Cerebellar nuclear complex (tissue), 1 donor: ENCODE data around the gene SMG6.

ENCODE experiments used
- DNase-seq, 2 experiments: peaks; one replicate each; lab custom pipeline; 2025; lab: John Stamatoyannopoulos, UW

The SMG6 gene

GRCh38 chr17:2049333-2050299, 254.0 kb downstream of the SMG6 start:
- no peak for DNase-seq

DNA sequence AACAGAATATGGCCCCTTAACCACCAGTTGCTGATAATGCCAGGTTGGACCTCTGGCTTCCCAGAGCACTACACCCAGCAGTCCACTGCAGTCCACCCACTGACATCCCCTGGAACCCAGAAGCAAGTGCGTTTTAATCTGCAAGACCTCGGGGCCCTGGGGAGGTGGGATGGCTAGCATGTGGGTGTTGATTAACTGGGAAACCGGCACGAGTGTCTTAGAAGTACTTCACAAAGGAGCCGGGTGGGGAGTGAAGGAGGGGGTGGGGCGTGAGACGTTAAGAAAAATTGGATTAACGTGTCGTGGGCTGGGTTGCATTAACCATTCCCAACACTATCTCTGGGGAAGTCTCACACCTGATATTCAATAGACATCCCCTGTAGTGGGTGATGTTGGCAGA, 254.8 kb downstream of the SMG6 start:
- DNase-seq = no peak

GRCh38 chr17:2047590-2047989, 256.0 kb downstream of the SMG6 start:
- no peak for DNase-seq

DNA sequence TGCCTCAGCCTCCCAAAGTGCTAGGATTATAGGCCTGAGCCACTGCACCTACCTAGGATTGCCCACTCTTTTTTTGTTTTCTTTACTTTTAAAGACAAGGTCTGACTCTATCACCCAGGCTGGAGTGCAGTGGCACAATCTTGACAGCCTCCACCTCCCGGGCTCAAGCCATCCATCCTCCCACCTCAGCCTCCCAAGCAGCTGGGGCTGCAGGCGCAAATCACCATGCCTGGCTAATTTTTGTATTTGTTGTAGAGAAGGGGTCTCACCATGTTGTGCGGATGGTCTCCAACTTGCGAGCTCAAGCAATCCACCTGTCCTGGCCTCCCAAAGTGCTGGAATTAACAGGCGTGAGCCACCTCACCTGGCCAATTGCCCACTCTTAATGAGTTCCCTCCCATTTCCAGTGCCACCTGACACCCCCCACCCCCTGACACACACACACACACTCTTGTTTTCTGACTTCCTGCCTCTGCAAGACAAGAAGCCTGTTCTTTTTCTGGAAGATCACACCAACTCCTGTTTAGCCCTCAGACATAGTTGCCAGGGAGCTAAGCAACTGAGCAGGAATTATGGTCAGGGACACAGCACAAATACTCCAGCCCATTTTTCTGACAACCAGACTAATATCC, 259.2 kb downstream of the SMG6 start:
- no peak for DNase-seq

DNA sequence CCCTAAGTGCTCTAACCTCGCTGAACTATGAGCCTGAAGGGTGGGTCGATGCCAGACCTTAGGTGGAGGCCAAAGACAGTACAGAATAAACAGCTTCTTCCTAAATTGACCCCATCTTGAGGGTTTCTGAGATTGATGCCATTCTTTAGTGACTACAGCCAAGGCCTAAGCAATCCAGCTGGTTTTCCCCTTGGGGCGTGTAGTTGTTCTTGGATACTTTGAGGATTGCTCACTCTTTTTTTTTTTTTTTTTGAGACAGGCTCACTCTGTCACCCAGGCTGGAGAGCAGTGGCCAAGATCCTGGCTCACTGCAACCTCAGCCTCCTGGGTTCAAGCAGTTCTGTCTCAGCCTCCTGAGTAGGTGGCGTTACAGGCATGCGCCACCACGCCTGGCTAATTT, 259.8 kb downstream of the SMG6 start:
- DNase-seq = no peak

GRCh38 chr17:2042933-2043332, 260.7 kb downstream of the SMG6 start:
- no peak for DNase-seq

- no peak for DNase-seq
Observed at GRCh38 chr17:2042390-2042847, 261.2 kb downstream of the SMG6 start.

DNA sequence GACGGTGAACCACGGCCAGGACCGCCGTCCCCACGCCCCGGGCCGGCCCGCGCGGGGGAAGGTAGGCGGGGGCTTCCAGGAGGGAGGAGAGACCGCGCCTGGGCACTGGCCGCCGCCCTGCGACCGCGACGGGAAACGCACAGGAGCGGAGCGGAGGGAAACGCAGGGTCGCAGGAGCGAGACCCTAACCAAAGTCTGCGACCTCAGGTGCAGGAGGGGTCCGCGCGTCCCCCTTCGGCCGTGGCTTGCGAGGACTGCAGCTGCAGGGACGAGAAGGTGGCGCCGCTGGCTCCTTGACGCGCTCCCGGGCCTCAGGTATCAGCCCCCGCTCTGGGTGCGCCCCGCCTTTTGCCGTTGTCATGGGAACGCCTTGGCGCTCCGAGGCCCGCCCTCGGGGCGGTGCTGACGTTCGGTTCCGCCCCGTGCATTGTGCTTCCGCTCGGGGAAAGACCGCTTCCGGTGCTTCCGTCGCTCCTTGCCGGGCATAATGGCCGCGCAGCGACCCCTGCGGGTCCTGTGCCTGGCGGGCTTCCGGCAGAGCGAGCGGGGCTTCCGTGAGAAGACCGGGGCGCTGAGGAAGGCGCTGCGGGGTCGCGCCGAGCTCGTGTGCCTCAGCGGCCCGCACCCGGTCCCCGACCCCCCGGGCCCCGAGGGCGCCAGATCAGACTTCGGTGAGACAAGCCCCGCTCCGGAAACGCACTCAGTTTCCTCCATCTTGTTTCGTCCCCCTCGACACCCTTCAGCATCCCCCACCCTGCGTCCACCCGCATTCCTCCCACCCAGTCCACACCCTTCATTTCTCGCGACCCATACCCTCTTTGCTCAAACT, 261.8 kb downstream of the SMG6 start, which contains the start of gene OVCA2:
Gene OVCA2 (plus strand): TSS at position 462 of the 829 bp plus-strand sequence. CDS start 26 bp downstream, at position 488.
- DNase-seq = peak in 1 of 2 experiments; percentile 76

- DNase-seq = no peak
Observed at GRCh38 chr17:2040942-2041560, 262.5 kb downstream of the SMG6 start.

DNA sequence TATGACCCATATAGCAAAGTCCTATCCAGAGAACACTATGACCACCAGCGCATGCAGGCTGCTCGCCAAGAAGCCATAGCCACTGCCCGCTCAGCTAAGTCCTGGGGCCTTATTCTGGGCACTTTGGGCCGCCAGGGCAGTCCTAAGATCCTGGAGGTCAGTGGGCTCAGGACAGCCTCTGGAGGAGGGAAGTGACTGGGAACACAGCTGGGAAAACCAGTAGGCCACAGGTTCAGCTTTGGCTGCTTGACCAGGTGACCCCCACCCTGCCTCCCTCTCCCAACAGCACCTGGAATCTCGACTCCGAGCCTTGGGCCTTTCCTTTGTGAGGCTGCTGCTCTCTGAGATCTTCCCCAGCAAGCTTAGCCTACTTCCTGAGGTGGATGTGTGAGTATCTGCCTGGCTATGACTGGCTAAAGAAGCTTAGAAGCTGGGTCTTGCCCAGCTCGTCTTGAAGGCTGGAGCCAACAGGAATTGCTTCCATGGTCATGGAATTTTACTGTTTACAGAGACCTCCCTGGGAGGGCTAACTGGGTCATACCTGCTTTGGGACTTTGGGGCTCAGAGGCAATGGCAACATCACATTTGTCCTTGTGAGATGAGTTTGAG, 263.3 kb downstream of the SMG6 start:
- DNase-seq = no peak

GRCh38 chr17:2037155-2037554, 266.4 kb downstream of the SMG6 start:
- no peak for DNase-seq

DNA sequence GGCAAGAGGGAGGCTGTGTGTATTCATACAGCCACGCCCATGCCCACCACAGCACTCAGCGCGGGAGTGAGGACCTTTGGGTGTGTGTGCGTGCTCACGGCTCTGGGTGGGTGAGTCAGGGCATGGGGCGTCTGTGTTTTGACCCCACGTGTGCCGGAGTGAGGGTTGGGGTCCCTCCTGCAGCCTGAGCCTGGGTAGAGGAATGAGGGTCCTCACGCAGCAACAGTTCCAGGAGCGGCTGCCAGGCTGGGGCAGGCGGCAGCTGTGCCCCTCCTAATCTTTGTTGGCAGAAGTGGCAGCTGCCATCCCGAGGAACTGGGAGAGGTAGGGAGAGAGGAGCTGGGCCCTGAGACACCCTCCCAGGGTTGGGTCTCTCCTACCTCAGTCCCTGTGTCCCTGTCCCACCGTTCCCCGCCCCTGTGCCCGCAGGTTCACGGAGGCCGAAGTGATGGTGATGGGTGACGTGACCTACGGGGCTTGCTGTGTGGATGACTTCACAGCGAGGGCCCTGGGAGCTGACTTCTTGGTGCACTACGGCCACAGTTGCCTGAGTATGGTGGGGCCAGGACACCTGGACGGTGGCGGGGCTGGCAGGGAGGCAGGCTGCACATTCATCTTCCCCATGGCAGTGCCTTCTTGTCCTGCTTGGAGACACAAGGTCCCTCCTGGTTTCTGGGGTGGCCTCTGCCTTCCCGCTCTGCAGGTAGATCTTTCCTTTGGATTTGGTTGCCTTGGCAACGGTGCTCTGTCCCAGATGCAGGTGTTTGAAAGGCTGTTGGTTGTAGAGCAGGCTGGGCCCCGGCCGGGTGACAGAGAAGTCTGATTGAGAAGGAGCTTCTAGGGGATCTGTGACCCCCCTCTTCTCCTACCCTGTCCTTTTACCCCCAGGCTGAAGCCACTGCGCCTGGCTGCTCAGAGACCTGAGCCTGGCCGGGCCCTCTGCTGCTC, 267.8 kb downstream of the SMG6 start:
- no peak for DNase-seq

DNA sequence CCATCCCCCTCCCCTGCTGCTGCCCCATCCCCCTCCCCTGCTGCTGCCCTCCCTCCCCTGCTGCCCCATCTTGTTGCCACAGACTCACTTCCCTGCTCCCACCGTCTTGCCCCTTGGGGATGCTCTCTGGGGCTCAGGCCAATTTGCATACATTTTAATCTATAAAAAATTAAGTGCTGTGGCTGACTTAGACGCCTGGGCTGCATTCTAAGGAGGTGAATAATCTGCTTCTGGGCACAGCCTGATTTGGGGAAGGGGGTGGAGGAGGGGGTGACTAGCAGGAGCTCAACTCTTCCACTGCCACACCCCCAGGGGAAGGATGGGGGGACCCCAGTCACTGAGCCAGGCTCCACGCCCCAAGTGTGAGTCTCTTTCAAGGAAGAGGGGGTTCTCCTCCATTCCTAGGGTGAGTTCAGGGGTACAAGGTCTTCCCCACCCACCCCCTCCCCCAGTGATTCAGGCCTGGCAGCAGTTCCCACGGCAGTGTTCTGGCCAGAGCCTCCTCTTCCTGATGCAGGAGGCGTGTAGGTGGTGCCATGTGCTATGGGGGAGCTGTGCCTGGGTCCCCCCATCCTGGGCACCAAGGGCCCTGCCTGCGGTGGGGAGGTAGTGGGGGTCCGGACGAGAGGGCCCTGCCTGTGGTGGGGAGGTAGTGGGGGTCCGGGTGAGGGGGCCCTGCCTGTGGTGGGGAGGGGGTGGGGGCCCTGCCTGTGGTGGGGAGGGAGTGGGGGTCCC, 268.6 kb downstream of the SMG6 start:
- no peak for DNase-seq

DNA sequence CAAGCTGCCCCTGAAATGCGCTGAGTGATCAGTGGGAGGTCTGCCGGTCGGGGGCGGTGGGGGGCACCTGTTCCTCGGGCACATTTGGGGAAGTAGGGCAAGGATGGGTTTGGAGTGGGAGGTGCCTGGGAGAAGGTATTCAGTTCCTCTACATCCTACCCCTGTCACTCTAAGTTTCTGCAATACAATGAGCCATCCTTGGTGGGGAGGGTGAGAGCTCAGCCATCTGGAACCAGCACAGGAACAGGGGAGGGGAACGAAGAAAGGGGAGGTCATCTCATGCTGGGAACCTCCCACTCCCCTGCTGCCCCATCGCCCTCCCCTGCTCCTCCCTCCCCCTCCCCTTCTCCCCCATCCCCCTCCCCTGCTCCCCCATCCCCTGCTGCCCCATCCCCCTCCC, 269.4 kb downstream of the SMG6 start:
- no peak for DNase-seq

DNA sequence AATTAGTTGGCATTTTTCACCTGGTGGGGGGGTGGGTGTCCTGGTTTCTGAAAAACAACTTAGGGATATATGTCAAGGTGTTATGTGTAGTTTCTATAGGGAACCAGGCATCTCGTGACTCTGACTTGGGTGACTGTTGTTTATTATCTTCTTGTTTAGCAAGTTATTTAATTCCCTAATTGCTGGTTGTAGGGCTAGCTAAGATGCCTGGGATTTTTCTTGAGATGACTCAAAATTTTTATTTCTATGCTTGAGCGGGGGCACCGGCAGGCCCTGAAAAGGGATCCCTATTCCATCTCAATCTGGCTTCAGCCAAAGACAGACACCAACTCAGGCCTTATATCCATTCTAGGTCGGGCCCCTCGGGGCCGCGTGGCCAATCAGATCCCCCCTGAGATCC, 270.4 kb downstream of the SMG6 start:
- DNase-seq = no peak

DNA sequence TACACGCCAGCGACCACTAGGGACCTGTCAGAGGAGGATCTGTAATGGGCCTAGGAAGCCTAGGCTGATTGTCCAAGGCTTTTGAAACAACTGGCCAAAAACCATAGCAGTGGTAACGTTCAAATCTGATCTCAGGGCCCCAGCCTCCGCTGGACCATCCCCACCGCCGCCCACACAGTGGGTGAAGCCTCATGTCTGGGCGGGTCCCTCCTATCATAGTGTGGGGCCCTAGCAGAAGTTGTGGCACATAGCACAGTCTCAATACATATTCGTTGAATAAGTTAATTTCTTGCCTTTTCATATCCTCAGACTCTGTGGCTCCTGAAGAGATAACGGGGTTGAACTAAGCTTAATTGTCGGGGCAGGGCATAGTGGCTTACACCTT, 272.8 kb downstream of the SMG6 start:
- no peak for DNase-seq

DNA sequence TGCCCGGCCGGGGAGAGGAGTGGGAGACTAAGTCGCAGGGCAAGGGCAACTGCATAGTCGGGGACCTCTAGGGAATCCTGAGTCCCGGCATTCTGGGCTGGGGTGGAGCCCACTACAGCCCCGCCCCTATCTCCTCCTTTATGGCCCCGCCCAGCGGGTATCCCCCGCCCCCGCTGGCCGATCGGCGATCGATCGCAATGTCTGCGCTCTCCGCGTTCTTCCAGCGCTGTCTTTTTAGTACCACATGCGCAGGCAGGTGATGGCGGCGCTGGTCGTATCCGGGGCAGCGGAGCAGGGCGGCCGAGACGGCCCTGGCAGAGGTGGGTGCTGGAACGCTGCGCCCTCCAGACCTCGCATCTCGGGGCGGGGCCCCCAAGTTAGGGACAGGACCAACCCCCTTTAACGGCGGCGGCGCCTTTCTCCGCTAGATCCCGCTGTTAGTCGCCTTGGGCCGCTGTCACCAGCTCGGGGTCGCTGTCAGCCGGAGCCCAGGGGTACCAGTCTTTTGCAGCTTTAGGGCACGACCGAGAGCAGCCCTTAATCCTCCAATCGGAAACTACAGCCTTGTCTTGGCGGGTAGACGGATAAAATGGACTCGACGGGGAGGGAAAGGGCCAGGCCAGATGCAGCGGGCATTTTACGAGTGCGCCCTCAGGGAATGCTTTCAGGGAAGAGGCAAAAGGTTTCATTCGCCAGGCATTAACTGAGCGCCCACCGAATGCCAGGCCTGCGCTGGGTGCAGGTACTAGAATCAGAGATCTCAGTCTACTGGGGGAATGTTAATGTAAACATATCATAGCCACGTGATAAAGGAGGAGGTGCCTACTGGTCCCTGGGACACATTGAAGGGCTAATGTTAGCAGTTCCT, 273.4 kb downstream of the SMG6 start, which contains the start of gene DPH1:
Gene DPH1 (plus strand): TSS at position 243 of the 868 bp plus-strand sequence. CDS start 17 bp downstream, at position 260.
- DNase-seq = peak; percentile 53 to 82

- no peak for DNase-seq
Observed at GRCh38 chr17:2028737-2029136, 274.8 kb downstream of the SMG6 start.
